ENCODE data around the gene ATP5F1E. TPM values are rescaled to one million over a fixed set of nuclear protein-coding genes. Genes with fewer than 3 reads are reported as not detected.

Gene ATP5F1E
- total RNA-seq, 1 experiment from 2014 or later, result 52.7 TPM

DNA sequence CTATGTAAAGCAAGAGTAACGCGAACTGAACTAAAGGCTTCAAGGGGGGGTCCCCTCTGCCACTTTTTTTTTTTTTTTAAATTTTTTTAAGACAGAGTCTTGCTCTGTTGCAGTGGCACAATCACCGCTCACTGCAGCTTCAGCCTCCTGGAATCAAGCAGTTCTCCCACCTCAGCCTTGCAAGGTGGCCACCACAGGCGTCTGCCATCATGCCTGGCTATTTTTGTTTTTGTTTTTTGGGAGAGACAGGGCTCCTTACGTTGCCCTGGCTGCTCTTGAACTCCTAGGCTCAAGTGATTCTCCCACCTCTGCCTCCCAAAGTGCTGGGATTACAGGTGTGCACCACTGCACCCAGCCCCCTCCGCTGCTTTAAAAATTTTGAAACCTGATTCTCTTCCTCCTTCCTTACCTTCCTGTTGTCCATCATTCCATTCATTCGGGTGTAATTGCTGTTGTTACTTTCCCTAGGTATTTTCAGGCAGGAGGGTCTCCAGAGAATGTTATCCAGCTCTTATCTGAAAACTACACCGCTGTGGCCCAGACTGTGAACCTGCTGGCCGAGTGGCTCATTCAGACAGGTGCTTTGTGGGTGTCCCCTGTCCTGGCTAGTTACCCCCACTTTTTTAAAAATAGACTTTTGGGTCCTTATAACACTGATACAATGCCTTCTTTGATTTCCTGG is 45.7 kb downstream of the ATP5F1E start:
- peaks cover 10% of the 10 kb centered on the region; the same call in 1 of the 2 replicates for H3K79me2 ChIP-seq (ENCODE audit: insufficient read depth, low read length)
- H3K4ac ChIP-seq (ENCODE audit: low read depth, low read length), result no peak overlapping the region
- H2AK5ac ChIP-seq (ENCODE audit: insufficient read length, low read length), result no peak overlapping the region
- H3K4me1 ChIP-seq (ENCODE audit: insufficient read depth, low read length), result no peaks in the 10 kb centered on the region; the same call in 1 of the 2 replicates
- TF ChIP-seq CTCF (conservative IDR thresholded peaks at IDR 0.05), result no peak
- Mint-ChIP-seq H3K27ac (no peak overlapping the region), H3K36me3 (ENCODE audit: insufficient read depth in 1 of 3, low read depth in 3 of 3) (peaks cover 29 to 64% (median 60%) of the 10 kb centered on the region in 3 experiments), H3K4me3 (no peak overlapping the region), H3K9me3 (no peaks in the 10 kb centered on the region), H3K4me1 (peaks cover 18% of the 10 kb centered on the region in 2 experiments), H3K27me3 (ENCODE audit: low read depth) (no peaks in the 10 kb centered on the region)
- no CpG with 5 or more reads among the region's 9 CpGs for WGBS (ENCODE audit: extremely low coverage, insufficient read length, low lambda C conversion rate)
- H2BK12ac ChIP-seq (ENCODE audit: insufficient read length, low read depth, low read length), result no peak overlapping the region
- H2BK5ac ChIP-seq (ENCODE audit: insufficient read length, low read length), result no peak overlapping the region
- H4K5ac ChIP-seq (ENCODE audit: insufficient read length, low read depth, low read length), result no peak overlapping the region
- H3K9ac ChIP-seq (ENCODE audit: extremely low read depth, insufficient read length, low read length), result no peak overlapping the region
- H4K20me1 ChIP-seq (ENCODE audit: control insufficient read depth, insufficient read depth, insufficient read length), result no peaks in the 10 kb centered on the region
- no peaks in the 10 kb centered on the region for H3K27me3 ChIP-seq (ENCODE audit: insufficient read depth, low read length)
- no peak overlapping the region for H3K56ac ChIP-seq (ENCODE audit: insufficient read length, low read depth, low read length)
- no peak overlapping the region for H3K18ac ChIP-seq (ENCODE audit: insufficient read length, low read depth, low read length)
- H3K14ac ChIP-seq (ENCODE audit: insufficient read depth, low read length), result no peak overlapping the region
- no peak overlapping the region for H3T11ph ChIP-seq (ENCODE audit: low read length)
- H2BK15ac ChIP-seq (ENCODE audit: low read depth, low read length), result no peak overlapping the region
- H3K4me2 ChIP-seq (ENCODE audit: insufficient read depth, insufficient read length, low read length), result no peak overlapping the region
- peaks cover 6% of the 10 kb centered on the region for H3K23me2 ChIP-seq (ENCODE audit: insufficient read length, low read depth, low read length, poor library complexity, severe bottlenecking)
- H2BK120ac ChIP-seq (ENCODE audit: low read depth, low read length, poor library complexity, severe bottlenecking), result no peak overlapping the region
- no peak overlapping the region for H4K91ac ChIP-seq (ENCODE audit: insufficient read length, low read depth, low read length)
- no peak overlapping the region for H4K8ac ChIP-seq (replicated peaks; ENCODE audit: insufficient read length, low read depth, low read length)
- H3K9me3 ChIP-seq (ENCODE audit: control insufficient read depth, low read depth, low read length), result no peaks in the 10 kb centered on the region
- no peak for DNase-seq
- no peak overlapping the region for H2AFZ ChIP-seq (ENCODE audit: low read length)
- no peak overlapping the region for H3K27ac ChIP-seq (ENCODE audit: insufficient read length, low read depth, low read length)
- H3K23ac ChIP-seq (ENCODE audit: insufficient read length, low read depth, low read length), result no peak overlapping the region
- no peak overlapping the region for H2BK20ac ChIP-seq (ENCODE audit: low read depth, low read length, poor library complexity, severe bottlenecking)
- peaks cover 4% of the 10 kb centered on the region for H3K79me1 ChIP-seq (ENCODE audit: insufficient read depth, low read depth, low read length, poor library complexity, severe bottlenecking)
